ENCODE data around the gene IL17RC.
"Not testable (repeated sequence)": the region's sequence is repeated elsewhere in the genome, so short reads cannot be mapped to it uniquely, and the experiment has no call there.

Gene IL17RC

GRCh38 chr3:9916734-9917680, at the start of gene IL17RC:
Gene IL17RC, plus strand, starts transcription at chr3:9917098. Its CDS starts 218 bp downstream, at chr3:9917316.
- no peak for TF ChIP-seq CTCF (conservative IDR thresholded peaks at IDR 0.05)
- peak within 1 kb of the TSS; percentile 90 for H3K27ac ChIP-seq

- no peak for TF ChIP-seq CTCF (conservative IDR thresholded peaks at IDR 0.05)
- no peak overlapping the region for H3K27ac ChIP-seq
Measured at GRCh38 chr3:9867106-9867505, 49.8 kb upstream of the IL17RC start.

GRCh38 chr3:9869955-9870354, 46.9 kb upstream of the IL17RC start:
- no peak overlapping the region for H3K27ac ChIP-seq
- no peak for TF ChIP-seq CTCF (conservative IDR thresholded peaks at IDR 0.05)

- no peak overlapping the region for H3K27ac ChIP-seq
Measured at GRCh38 chr3:9870978-9871377, 45.9 kb upstream of the IL17RC start.

GRCh38 chr3:9872067-9872466, 44.8 kb upstream of the IL17RC start:
- not testable (repeated sequence) for H3K27ac ChIP-seq

More at GRCh38 chr3:9870978-9871377, 45.9 kb upstream of the IL17RC start:
- TF ChIP-seq CTCF (conservative IDR thresholded peaks at IDR 0.05) = no peak

- TF ChIP-seq CTCF (conservative IDR thresholded peaks at IDR 0.05) = no peak
- H3K27ac ChIP-seq = no peak overlapping the region
Measured at GRCh38 chr3:9875448-9875847, 41.5 kb upstream of the IL17RC start.

GRCh38 chr3:9876255-9876654, 40.6 kb upstream of the IL17RC start:
- not testable (repeated sequence) for H3K27ac ChIP-seq

- TF ChIP-seq CTCF (conservative IDR thresholded peaks at IDR 0.05) = no peak
Measured at GRCh38 chr3:9876991-9877390, 39.9 kb upstream of the IL17RC start.

More at GRCh38 chr3:9876991-9877390, 39.9 kb upstream of the IL17RC start:
- no peak overlapping the region for H3K27ac ChIP-seq
